COLO668 (cell line): ENCODE measurements around the gene COTL1.
"Not testable (repeated sequence)": the region's sequence is repeated elsewhere in the genome, so short reads cannot be mapped to it uniquely, and the experiment has no call there.

Experiments
- DNase-seq: peaks from one replicate; lab custom pipeline; 2025; ENCODE audit not compliant: unreplicated experiment; lab: John Stamatoyannopoulos, UW

Gene COTL1

GRCh38 chr16:84574191-84574590, 43.7 kb downstream of the COTL1 start:
- DNase-seq, result no peak

GRCh38 chr16:84572096-84572495, 45.8 kb downstream of the COTL1 start:
- DNase-seq, result no peak

GRCh38 chr16:84571506-84571905, 46.4 kb downstream of the COTL1 start:
- no peak for DNase-seq

GRCh38 chr16:84570739-84571403, 47.0 kb downstream of the COTL1 start:
- no peak for DNase-seq

- DNase-seq, result no peak
These were observed 48.4 kb downstream of the COTL1 start for GRCh38 chr16:84569382-84569987.

GRCh38 chr16:84568066-84568465, 49.8 kb downstream of the COTL1 start:
- no peak for DNase-seq

GRCh38 chr16:84567286-84567962, 50.5 kb downstream of the COTL1 start:
- DNase-seq, result no peak

- DNase-seq, result no peak
These were observed 51.2 kb downstream of the COTL1 start for GRCh38 chr16:84566545-84567257.

- DNase-seq, result no peak
These were observed 52.0 kb downstream of the COTL1 start for GRCh38 chr16:84565669-84566495.

- no peak for DNase-seq
These were observed 54.0 kb downstream of the COTL1 start for GRCh38 chr16:84563786-84564420.

- DNase-seq, result no peak
These were observed 54.7 kb downstream of the COTL1 start for GRCh38 chr16:84563064-84563715.

GRCh38 chr16:84562174-84562815, 55.6 kb downstream of the COTL1 start:
- no peak for DNase-seq

- no peak for DNase-seq
These were observed 56.6 kb downstream of the COTL1 start for GRCh38 chr16:84561291-84561690.

GRCh38 chr16:84560269-84560668, 57.6 kb downstream of the COTL1 start:
- no peak for DNase-seq

GRCh38 chr16:84559311-84559932, 58.5 kb downstream of the COTL1 start:
- DNase-seq, result peak; percentile 86

- not testable (repeated sequence) for DNase-seq
These were observed 59.0 kb downstream of the COTL1 start for GRCh38 chr16:84558850-84559249.

- DNase-seq, result no peak
These were observed 60.4 kb downstream of the COTL1 start for GRCh38 chr16:84557504-84557903.

GRCh38 chr16:84557059-84557458, 60.8 kb downstream of the COTL1 start:
- DNase-seq, result no peak
